NCI-H2196 (cell line): ENCODE measurements around the gene RFTN1.

ENCODE experiments used
- DNase-seq: peaks from one replicate; lab custom pipeline; 2025; ENCODE audit not compliant: unreplicated experiment; lab: John Stamatoyannopoulos, UW

RFTN1 gene

DNA sequence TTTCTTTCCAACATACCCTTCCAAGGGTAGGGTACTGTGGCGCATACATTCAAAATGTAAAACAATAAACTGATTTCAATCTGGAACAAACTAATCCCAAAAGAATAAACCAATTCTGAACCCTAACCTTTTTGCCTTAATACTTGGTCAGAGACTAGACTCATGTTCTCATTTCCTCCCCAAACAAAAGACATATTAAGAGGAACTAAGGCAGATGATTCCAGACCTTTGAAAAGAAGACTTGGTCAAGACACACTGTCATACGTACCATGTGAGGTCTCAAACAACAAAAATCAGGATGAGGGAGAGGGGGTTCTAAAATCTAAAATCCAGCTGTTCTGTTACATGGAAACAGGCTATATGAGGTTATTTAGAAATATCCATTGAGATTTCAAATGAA lies 102.1 kb downstream of the RFTN1 start:
- no peak for DNase-seq

DNA sequence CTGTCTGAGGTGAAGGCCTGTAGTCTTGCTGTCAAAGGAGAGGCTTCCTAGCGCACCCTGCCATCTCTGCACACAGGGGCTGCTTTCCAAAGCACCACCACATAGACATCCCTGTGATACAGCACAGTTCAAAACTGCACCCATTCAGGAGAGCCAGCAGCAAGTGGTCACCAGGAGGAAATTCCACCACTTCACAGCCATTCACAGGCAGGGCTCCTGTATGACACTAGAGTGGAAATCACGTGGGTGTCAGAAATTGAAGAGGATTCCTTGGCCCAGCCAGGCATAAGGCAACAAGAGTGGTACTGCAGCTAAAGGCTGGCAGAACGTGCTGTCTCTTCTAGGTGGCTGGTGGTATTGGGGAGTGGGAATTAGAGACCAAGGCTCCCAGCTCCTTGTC lies 102.8 kb downstream of the RFTN1 start:
- no peak for DNase-seq

DNA sequence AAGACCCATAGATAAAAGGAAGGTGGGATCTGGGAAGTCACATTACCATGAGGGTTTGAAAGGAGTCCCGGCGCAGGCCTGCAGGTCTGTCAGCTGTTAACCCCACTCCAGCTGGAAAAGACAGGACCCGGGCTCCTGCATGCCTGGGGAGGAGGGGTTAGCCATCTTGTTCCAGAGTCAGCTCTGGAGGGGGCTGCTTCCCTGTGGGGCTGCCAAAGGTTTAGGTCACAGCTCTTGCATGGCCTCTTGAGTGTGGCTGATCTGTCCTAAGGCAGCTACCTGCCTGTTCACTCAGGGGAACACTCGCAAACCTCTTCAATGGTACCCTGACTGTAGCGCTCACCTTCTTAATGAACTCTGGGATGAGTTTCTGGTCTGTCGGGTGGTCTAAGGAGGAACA lies 104.5 kb downstream of the RFTN1 start:
- no peak for DNase-seq

DNA sequence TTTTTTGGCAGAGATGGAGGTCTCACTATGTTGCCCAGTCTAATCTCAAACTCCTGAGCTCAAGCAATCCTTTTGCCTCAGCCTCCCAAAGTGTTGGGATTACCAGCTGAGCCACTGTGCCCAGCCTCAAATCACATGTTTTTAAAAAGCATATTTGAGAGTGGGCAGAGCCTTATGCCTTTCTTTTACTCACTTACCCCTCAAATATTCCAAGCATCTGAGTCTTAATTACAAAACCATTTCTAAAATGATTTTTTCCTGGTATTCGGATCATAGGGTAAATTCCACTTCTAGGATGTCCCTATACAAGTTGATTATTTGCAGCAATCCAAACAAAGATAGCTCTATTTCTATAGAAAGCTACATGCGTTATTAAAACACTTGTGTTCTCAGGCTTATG lies 106.1 kb downstream of the RFTN1 start:
- no peak for DNase-seq

DNA sequence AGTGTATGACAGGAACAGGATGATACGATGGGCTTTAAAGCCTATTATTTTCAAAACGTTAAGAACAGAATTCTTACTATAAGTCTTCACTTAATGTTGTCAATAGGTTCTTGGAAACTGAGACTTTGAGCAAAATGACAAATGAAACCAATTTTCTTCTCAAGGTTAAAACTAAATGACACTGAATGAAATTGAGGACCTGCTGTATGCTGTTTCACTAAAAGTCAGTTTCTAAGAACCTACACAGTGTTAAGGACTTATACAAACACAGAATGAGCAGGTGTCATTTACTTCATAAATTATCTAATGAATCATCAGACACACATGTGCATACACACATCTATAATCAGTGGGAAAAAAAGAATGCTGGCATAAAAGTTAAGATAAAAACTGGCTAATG lies 106.9 kb downstream of the RFTN1 start:
- no peak for DNase-seq

DNA sequence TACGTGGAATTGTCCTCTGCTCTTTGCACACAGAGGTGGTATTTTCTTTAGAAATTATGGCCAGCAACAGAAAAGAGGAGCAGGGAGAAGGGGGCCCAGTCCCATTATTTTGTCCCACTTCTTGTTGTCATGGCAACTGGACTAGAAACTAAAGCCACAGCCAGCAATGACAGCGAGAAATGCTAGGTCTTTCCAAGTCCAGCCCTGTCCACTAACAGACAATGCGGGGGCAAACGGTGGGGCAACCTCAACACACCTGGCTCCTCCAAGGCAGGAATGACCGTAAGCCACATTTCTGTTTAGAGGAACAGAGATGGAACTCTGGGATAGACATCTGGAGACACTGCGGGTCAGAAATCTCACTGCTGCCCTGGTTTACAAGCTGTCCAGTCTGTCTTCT lies 107.3 kb downstream of the RFTN1 start:
- no peak for DNase-seq

DNA sequence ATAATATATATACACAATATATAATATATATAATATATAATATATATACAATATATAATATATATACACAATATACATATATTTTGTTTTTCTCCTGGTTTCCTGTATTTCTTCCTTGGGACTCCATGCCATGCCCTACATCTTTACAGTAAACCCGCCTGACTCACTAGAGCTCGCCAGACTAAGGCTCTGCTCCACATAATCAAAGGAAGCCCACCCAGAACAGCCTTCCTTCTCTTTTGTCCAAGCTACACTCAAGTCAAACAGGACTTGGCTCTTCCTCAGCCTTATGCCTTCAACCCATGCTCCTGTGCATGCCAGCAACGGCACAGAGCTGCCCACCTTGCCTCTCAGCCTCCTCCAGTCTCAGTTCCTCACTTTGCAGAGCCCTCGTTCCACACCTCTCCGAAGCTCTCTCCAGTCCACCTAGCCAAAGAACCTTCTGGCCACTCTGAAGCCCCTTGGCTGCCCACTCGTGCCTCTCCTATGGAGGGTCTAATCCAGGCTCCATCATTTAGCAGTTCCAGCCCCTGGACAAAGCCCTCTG lies 109.1 kb downstream of the RFTN1 start:
- no peak for DNase-seq

DNA sequence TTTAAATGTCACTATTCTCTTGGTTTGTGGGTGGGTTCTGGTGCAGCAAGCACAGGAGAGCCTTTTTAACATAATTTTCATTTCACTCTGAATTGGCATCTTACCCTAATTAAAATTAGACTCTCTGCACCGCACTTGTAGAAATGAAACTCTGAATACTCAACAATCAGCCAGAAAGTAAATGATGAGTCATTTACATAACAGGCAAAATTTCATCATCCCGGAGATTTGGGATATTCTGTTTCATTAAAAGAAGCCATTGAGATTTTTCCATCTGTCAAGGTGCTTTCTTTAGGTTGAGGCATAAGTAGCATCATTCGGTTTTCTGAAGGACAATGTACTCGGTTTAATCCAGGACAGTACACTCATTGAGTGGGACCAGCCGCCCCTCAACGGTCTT lies 111.0 kb downstream of the RFTN1 start:
- DNase-seq, result no peak

DNA sequence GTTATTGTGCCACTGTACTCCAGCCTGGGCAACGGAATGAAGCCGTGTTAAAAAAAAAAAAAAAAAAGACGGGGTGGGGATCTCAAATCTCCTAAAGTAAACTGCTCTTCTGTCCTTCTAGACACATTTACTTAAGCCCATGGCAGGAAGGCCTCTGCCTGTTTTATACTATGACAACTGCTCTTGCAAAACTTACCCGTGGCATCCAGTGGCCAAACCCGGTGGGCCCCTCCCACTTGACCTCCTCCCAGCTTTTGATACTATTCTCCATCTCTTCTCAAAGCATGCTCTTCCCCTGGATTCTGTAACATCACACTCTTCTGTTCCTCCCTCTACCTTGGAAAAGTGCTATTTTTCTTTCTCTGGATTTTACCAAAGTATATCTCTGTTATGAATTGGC lies 112.2 kb downstream of the RFTN1 start:
- DNase-seq, result no peak

DNA sequence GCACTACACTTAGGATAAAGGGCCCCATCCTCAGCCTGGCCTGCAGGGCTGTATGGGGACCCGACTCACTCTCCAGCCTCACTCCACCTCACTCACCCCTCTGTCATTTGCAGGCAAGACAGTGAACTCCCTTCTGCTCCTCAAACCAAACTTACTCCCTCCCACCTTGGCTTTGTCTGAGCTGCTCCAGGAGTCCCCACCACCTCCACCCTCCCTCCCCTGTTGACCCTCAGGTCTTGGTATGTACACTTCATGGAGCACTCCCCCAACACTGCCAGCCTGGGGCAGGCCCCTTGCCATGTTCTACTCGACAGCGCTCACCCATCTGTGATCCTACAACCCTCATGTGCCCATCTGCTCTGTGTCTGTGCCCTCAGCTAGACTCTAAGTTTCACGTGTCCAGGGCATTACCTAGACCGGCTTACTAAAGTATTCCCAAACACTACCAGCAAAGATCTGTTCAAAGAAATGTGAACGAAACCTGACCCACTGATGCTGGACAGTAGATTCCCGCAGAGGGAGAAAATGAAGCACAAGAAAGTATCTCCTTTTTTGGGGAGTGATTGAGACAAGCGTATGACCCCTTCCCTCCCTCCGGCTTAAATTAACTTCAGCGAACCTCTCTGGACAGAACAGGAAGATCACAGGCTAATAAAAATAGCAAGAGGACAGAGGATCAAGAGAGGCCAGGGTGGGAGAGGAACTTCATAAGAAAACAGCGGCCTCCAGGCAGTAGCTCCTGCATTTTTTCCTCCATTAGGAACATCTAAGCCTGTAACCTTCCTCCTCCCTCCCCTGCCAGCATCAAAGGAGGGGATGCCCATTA lies 113.2 kb downstream of the RFTN1 start:
- DNase-seq, result no peak

DNA sequence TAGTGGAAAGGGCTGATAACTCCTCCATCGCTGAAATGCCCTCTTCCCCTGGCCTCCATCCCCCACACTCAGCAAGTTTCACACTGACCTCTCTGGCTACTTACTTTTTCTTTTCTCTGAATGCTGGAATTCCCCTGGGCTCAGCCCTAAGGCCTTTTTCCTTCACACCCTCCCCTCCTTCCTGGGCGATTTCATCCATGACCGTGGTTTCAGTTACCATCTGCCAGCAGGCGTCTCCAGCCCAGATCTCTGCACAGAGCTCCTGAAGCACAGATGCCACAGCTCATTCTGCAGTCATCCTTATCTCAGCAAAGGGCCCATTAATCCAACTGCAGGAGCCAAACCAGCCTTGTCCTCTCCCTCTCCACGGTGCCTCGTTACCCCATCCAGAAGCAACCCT lies 114.0 kb downstream of the RFTN1 start:
- DNase-seq, result no peak

DNA sequence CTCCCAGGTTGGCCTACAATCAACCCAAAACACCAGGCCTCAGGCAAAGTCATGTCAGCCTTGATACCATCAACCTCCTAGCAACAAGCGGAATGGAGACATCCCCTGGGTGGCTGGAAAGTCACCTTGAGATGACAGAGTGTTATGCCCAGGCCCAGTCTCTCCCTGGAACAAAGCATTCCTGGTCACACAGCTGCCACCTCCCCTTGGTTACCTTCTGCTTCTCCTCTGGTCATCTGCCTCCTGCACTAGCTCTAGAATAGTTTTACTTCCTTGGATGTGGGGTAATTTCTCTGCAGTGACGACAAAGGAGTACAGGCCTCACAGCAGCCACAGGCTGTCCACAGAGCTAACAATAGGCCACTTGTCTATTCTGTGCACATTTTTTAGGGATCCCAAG lies 114.9 kb downstream of the RFTN1 start:
- DNase-seq, result no peak

DNA sequence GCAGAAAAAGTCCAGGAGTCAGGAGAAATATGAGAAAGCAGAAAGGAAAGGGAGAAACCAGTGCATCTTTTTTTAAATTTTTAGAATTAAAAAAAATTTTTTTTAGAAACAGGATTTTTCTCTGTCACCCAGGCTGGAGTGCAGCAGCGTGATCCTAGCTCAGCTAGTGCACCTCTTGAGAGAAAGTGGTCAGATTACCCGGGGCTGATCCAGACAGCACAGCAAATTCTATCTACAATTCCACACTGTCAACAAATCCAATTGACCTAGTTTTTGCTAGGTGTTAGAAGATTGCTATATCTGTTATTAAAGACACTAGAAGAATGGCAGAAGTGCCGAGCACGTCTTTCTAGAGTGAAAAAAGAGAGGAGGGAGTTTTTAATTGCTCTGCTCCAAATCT lies 117.3 kb downstream of the RFTN1 start:
- no peak for DNase-seq

DNA sequence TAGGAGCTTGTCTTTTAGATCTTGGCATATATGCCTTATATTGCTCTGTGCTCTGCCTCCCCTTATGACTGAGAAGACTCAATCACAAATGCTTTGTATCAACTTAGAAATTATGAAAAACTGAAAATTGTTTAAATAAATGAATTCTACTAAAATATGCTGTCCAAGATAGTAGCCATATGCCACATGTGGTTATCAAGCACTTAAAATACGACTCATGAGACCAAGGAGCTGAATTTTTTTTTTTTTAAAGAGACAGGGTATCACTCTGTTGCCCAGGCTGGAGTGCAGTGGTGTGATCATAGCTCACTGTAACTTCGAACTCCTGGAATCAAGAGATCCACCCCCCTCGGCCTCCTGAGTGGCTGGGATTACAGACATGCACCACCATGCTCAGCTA lies 118.3 kb downstream of the RFTN1 start:
- DNase-seq, result no peak

DNA sequence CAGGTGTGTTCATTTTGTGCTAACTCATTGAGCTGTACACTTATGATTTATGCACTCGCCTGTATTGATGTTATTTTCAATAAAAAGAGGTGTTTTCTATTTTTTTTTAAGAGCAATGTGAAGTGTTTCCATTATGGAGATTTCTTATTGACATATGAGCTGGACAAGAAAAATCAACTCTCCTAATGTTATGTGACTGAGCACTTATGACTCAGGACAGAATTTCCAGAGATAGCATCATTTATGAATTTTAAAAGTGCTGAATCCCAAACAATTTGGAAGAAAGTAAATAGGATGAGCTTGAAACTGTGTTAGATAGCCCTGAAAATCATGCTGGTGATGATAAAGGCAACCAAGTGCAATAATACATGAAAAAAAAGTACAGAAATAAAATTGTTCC lies 118.9 kb downstream of the RFTN1 start:
- DNase-seq, result no peak

DNA sequence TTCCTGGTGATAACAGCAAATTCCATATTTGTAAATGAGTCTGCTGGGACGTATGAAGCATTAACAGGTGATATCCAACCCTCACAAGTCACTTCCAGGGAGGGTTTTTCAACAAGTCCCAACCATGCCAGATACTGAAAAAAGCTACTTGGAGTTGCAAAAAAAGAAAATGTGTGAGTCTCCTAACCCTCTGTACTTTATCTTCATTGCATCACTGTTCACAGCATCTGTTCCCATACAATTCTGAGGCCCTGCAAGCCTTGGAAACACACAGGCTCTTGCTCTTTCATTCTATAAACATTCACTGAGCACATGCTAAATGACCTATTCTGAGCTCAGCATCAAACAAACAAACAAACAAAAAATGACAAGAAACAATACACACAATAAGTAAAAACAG lies 120.8 kb downstream of the RFTN1 start:
- DNase-seq, result no peak

DNA sequence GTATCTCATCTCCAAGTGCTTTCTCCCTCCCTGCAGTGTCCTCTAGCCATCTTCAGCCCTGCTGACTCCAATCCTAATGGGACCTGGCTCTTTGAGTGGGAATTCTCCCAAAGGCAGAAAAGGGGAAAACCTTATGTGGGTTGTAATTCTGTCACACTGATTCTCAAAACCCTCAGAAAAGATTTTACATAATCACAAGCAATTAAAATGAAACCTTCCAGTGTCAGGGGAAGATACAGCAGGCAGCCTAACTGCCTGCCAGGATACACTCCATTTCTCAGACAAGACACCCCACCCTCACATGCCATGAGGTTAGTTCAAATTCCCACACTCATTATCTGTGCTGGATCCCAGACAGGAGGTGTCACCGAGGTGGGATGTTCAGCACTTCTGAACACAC lies 121.4 kb downstream of the RFTN1 start:
- no peak for DNase-seq

DNA sequence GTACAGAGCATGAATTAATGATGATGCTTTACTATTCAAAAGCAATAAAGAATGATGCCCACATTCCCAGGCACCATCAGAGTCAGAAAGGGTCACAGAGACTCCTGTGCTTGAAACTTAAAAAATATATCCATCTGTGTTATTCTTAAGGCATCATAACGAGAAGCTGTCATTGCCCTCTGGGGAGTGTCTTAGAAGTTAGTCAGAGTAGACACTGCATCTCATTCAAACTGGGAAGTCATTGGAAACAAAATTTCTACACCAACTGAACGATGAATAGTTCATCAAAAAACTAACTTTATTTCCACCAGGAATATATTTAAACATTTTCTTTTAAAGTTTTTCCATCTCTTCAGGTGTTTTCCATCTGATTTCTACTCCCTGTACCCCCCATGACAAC lies 122.9 kb downstream of the RFTN1 start:
- no peak for DNase-seq

DNA sequence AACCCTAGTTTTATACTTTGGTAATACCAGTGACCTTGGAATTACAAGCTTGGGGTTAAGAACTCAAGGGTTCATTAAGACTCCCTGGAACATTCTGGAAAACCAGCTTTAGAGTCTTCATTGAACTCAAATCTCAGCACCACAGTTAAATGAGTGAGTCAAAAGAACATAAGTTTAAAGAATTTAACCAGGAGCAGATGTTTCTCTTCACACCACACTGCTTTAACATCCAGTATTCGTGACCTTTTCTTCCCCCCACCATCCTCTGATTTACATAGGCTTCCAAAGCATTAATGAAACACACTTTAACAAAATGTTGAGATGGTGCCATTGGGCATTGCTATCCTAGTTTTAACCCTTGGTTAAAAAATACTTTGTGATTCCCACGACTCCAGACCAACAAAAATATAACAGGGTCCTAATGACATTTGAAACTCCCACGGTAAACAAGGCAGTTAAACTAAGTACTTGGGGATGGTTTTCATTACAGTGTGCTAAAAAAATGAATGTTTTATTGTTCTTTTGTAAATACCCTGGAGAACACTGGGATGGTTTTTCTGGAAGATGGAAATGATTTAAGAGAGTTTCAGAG lies 124.6 kb downstream of the RFTN1 start:
- no peak for DNase-seq

DNA sequence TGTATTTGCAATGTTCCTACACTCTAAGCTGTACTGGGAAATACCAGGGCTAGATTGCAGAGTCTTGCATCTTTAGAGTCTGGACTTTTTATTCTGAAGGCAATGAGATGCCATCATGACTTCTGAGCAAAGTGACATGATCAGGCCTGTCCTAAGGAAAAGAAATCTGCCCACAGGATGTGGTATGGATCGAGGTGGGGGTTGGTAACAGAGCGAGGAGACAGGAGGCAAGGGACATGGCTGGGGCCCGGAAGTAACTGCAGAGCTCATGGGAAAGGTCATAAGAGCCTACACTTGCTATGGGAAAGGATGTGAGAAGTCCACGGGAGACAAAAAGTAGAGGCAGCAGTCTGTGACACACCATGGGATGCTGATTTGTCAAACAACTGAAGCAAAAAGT lies 126.9 kb downstream of the RFTN1 start:
- DNase-seq, result no peak

DNA sequence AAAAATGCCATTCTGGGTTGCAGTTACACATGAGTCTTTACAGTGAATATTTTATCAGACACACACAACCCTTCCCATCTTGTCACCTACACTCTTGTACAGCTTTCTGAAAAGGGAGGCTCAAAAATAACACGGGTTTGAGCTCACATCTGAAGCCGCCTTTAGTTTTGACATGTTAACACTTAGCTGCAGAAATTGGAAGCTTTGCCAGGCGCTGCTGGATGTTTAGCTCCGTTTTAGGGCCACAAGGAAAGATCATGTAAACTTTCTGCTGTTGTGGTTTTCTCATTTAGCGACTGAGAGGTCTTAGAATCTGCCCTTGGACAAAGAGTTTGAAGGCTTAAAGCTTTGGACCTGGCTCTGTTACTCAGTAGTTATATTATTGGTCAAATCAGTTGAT lies 128.3 kb downstream of the RFTN1 start:
- no peak for DNase-seq

DNA sequence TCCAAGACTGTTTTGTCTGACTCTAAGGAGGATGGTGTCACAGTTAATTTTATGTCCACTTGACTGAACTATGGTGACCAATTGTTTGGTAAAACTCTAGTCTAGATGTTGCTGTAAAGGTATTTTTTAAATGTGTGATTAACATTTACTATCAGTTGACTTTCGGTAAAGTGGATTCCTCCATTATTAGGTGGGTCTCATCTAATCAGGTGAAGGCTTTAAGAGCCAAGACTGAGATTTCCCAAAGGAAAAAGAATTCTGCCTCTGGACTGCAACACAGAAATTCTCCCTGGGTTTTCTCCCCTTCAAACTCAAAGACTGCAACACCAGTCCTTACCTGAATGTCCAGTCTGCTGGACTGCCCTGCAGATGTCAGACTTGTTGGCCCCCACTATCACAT lies 129.6 kb downstream of the RFTN1 start:
- DNase-seq, result no peak

DNA sequence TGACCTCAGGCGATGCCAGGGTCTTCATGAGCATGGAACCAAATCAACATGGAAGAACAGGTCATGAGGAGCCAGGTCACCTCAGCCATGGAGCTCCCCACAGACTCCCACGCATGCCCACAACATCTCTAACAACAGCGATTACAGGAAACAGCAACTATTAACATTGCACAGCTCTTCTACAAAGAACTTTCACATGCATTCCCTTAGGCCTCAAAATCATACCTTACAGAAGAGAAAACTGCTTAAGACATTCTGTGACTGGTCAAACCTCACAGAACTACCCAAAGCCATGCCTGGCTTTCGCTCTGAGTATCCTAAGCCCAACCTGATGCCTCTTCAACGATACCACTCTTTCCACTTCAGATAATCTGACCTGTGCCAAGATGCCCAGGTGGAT lies 130.7 kb downstream of the RFTN1 start:
- no peak for DNase-seq
